Measurements from ENCODE around the gene WDR36.

Gene WDR36

GRCh38 chr5:111074244-111074643 is 17.9 kb upstream of the WDR36 start:
- H3K9ac ChIP-seq (ENCODE audit: low read length) = peak overlapping the region; percentile 53; the same call in 1 of the 2 replicates
- H2AFZ ChIP-seq (ENCODE audit: low read depth, low read length) = 0 out of 2 replicates have a peak overlapping the region, but pooled peaks have one; percentile 85
- no peaks in the 10 kb centered on the region for H3K36me3 ChIP-seq (replicated peaks; ENCODE audit: low read depth, low read length)
- H3K27ac ChIP-seq (ENCODE audit: low read length) = no peak overlapping the region
- no peaks in the 10 kb centered on the region for H3K79me2 ChIP-seq (ENCODE audit: low read length)
- peaks cover 14% of the 10 kb centered on the region for H3K4me1 ChIP-seq (ENCODE audit: low read length)
- H4K20me1 ChIP-seq (ENCODE audit: insufficient read depth, low read length) = no peaks in the 10 kb centered on the region
- TF ChIP-seq, protein P1, sequence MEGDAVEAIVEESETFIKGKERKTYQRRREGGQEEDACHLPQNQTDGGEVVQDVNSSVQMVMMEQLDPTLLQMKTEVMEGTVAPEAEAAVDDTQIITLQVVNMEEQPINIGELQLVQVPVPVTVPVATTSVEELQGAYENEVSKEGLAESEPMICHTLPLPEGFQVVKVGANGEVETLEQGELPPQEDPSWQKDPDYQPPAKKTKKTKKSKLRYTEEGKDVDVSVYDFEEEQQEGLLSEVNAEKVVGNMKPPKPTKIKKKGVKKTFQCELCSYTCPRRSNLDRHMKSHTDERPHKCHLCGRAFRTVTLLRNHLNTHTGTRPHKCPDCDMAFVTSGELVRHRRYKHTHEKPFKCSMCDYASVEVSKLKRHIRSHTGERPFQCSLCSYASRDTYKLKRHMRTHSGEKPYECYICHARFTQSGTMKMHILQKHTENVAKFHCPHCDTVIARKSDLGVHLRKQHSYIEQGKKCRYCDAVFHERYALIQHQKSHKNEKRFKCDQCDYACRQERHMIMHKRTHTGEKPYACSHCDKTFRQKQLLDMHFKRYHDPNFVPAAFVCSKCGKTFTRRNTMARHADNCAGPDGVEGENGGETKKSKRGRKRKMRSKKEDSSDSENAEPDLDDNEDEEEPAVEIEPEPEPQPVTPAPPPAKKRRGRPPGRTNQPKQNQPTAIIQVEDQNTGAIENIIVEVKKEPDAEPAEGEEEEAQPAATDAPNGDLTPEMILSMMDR (IDR thresholded peaks at IDR 0.05; ENCODE audit: low read depth, low read length) = no peak
- TF ChIP-seq EZH2phosphoT487 (IDR thresholded peaks at IDR 0.05; ENCODE audit: low read depth) = no peak
- H3K4me3 ChIP-seq (ENCODE audit: low read length) = peak overlapping the region; percentile 86
- peak overlapping the region; percentile 91 for H3K4me2 ChIP-seq (ENCODE audit: low read length)
- H3K9me3 ChIP-seq (ENCODE audit: insufficient read depth, low read length) = no peaks in the 10 kb centered on the region
- H3K27me3 ChIP-seq (ENCODE audit: low read depth, low read length) = peaks cover 20% of the 10 kb centered on the region

- Histone ChIP-seq H3K36me3 (replicated peaks; ENCODE audit: low read depth, low read length) (no peaks in the 10 kb centered on the region), H3K9me3 (ENCODE audit: insufficient read depth, low read length) (no peaks in the 10 kb centered on the region), H2AFZ (ENCODE audit: low read depth, low read length) (no peak overlapping the region), H3K4me2 (ENCODE audit: low read length) (no peak overlapping the region), H3K27me3 (ENCODE audit: low read depth, low read length) (peaks cover 18% of the 10 kb centered on the region), H3K4me3 (ENCODE audit: low read length) (no peak overlapping the region), H3K79me2 (ENCODE audit: low read length) (no peaks in the 10 kb centered on the region), H3K27ac (ENCODE audit: low read length) (no peak overlapping the region), H4K20me1 (ENCODE audit: insufficient read depth, low read length) (no peaks in the 10 kb centered on the region), H3K9ac (ENCODE audit: low read length) (no peak overlapping the region), H3K4me1 (ENCODE audit: low read length) (peaks cover 14% of the 10 kb centered on the region)
- TF ChIP-seq, protein P1 (IDR thresholded peaks at IDR 0.05; ENCODE audit: low read depth, low read length) = no peak
- no peak for TF ChIP-seq EZH2phosphoT487 (IDR thresholded peaks at IDR 0.05; ENCODE audit: low read depth)
These were observed 16.6 kb upstream of the WDR36 start for GRCh38 chr5:111075520-111075919.

GRCh38 chr5:111076091-111076490 is 16.1 kb upstream of the WDR36 start:
- Histone ChIP-seq H3K4me1 (ENCODE audit: low read length) (peaks cover 14% of the 10 kb centered on the region), H3K79me2 (ENCODE audit: low read length) (no peaks in the 10 kb centered on the region), H3K27me3 (ENCODE audit: low read depth, low read length) (peaks cover 18% of the 10 kb centered on the region), H4K20me1 (ENCODE audit: insufficient read depth, low read length) (no peaks in the 10 kb centered on the region), H3K9me3 (ENCODE audit: insufficient read depth, low read length) (no peaks in the 10 kb centered on the region), H2AFZ (ENCODE audit: low read depth, low read length) (no peak overlapping the region), H3K4me3 (ENCODE audit: low read length) (no peak overlapping the region), H3K9ac (ENCODE audit: low read length) (no peak overlapping the region), H3K36me3 (replicated peaks; ENCODE audit: low read depth, low read length) (no peaks in the 10 kb centered on the region), H3K4me2 (ENCODE audit: low read length) (peak overlapping the region; percentile 19), H3K27ac (ENCODE audit: low read length) (no peak overlapping the region)
- TF ChIP-seq, protein P1 (IDR thresholded peaks at IDR 0.05; ENCODE audit: low read depth, low read length) = no peak
- no peak for TF ChIP-seq EZH2phosphoT487 (IDR thresholded peaks at IDR 0.05; ENCODE audit: low read depth)

- Histone ChIP-seq H3K4me1 (ENCODE audit: low read length) (peaks cover 12% of the 10 kb centered on the region), H4K20me1 (ENCODE audit: insufficient read depth, low read length) (no peaks in the 10 kb centered on the region), H2AFZ (ENCODE audit: low read depth, low read length) (no peak overlapping the region), H3K79me2 (ENCODE audit: low read length) (no peaks in the 10 kb centered on the region), H3K27ac (ENCODE audit: low read length) (no peak overlapping the region), H3K27me3 (ENCODE audit: low read depth, low read length) (peaks cover 3% of the 10 kb centered on the region), H3K4me2 (ENCODE audit: low read length) (no peak overlapping the region), H3K9me3 (ENCODE audit: insufficient read depth, low read length) (no peaks in the 10 kb centered on the region), H3K9ac (ENCODE audit: low read length) (no peak overlapping the region), H3K36me3 (replicated peaks; ENCODE audit: low read depth, low read length) (no peaks in the 10 kb centered on the region), H3K4me3 (ENCODE audit: low read length) (no peak overlapping the region)
- TF ChIP-seq, protein P1 (IDR thresholded peaks at IDR 0.05; ENCODE audit: low read depth, low read length) = no peak
- no peak for TF ChIP-seq EZH2phosphoT487 (IDR thresholded peaks at IDR 0.05; ENCODE audit: low read depth)
These were observed 14.5 kb upstream of the WDR36 start for GRCh38 chr5:111077678-111078077.

All from OCI-LY3 (cell line).